Bronchial epithelial cell (primary cell): ENCODE results near the gene NUP93. TPM values are rescaled to one million over a fixed set of nuclear protein-coding genes. Genes with fewer than 3 reads are reported as not detected.
A peak's percentile ranks its signal among the peaks of the same experiment; 100 is the strongest.

Source experiments
- DNase-seq: peaks from one replicate; pipeline ENCODE4 v3.0.0-alpha.2; 2010; ENCODE audit warnings: low read depth
- FAIRE-seq: peaks from 2 replicates; lab custom pipeline; 2011; peaks lifted over from hg19 to GRCh38; lab: Jason Lieb, UNC
- H3K27me3 ChIP-seq: 2 replicates; pipeline ENCODE4 v1.5.1; 2011; ENCODE audit warnings: low read length; ENCODE audit not compliant: control insufficient read depth, insufficient read depth
- H3K36me3 ChIP-seq: 2 replicates; pipeline ENCODE4 v1.5.1; 2011; ENCODE audit warnings: low read length; ENCODE audit not compliant: control insufficient read depth, insufficient read depth
- H3K4me3 ChIP-seq: 2 replicates; pipeline ENCODE4 v1.5.1; 2011; ENCODE audit warnings: mild to moderate bottlenecking, low read depth, low read length, control low read depth
- CTCF ChIP-seq: IDR thresholded peaks from 2 replicates; pipeline ENCODE4 v1.5.1; 2011; ENCODE audit warnings: mild to moderate bottlenecking, moderate library complexity, low read length, control low read depth, inconsistent platforms; ENCODE audit not compliant: insufficient read depth, severe bottlenecking
- total RNA-seq: library from RNA; depleted of rRNA; stranded (reverse); fragments of >200 nt; gene quantifications from 2 replicates; pipeline ENCODE4 v1.2.1, GENCODE V29; 2014

Gene NUP93
- total RNA-seq, 1 donor from 2014 or later = 47.4 TPM

- TF ChIP-seq CTCF = no peak
- Histone ChIP-seq H3K4me3 (no peak overlapping the region), H3K36me3 (peaks cover 1% of the 10 kb centered on the region), H3K27me3 (no peaks in the 10 kb centered on the region)
- FAIRE-seq (no peak), DNase-seq (no peak)
These were observed 18.3 kb downstream of the NUP93 start for GRCh38 chr16:56748191-56748590.

GRCh38 chr16:56748826-56749225 is 18.9 kb downstream of the NUP93 start:
- Histone ChIP-seq H3K36me3 (peaks cover 1% of the 10 kb centered on the region), H3K4me3 (no peak overlapping the region), H3K27me3 (no peaks in the 10 kb centered on the region)
- TF ChIP-seq CTCF = no peak
- FAIRE-seq (no peak), DNase-seq (no peak)

GRCh38 chr16:56749672-56750491 is 20.0 kb downstream of the NUP93 start:
- Histone ChIP-seq H3K4me3 (no peak overlapping the region), H3K27me3 (no peaks in the 10 kb centered on the region), H3K36me3 (peaks cover 1% of the 10 kb centered on the region)
- TF ChIP-seq CTCF = no peak
- FAIRE-seq = no peak
- DNase-seq = no peak

- DNase-seq (peak; percentile 51), FAIRE-seq (no peak)
- Histone ChIP-seq H3K36me3 (peaks cover 2% of the 10 kb centered on the region), H3K27me3 (no peaks in the 10 kb centered on the region), H3K4me3 (no peak overlapping the region)
- TF ChIP-seq CTCF = no peak
These were observed 23.5 kb downstream of the NUP93 start for GRCh38 chr16:56753410-56753809.

GRCh38 chr16:56755038-56755437 is 25.1 kb downstream of the NUP93 start:
- TF ChIP-seq CTCF = no peak
- DNase-seq (no peak), FAIRE-seq (no peak)
- Histone ChIP-seq H3K36me3 (peaks cover 4% of the 10 kb centered on the region), H3K4me3 (no peak overlapping the region), H3K27me3 (no peaks in the 10 kb centered on the region)

- Histone ChIP-seq H3K27me3 (no peaks in the 10 kb centered on the region), H3K4me3 (no peak overlapping the region), H3K36me3 (peaks cover 4% of the 10 kb centered on the region)
- FAIRE-seq (no peak), DNase-seq (no peak)
- no peak for TF ChIP-seq CTCF
These were observed 28.5 kb downstream of the NUP93 start for GRCh38 chr16:56758432-56758831.
